Erythroblast (primary cell): ENCODE data around the gene KLRF2.

ENCODE experiments used
- DNase-seq, 2 experiments: peaks; one replicate each; lab custom pipeline; 2025; lab: John Stamatoyannopoulos, UW
- GATA1 ChIP-seq: IDR thresholded peaks from 2 replicates; pipeline ENCODE4 v1.6.1; 2011; ENCODE audit warnings: low read depth, mild to moderate bottlenecking, control low read depth, low read length, moderate library complexity
- POLR2A ChIP-seq: IDR thresholded peaks from 2 replicates; pipeline ENCODE4 v1.6.1; 2011; ENCODE audit warnings: mild to moderate bottlenecking, low read length

KLRF2 gene

GRCh38 chr12:9936591-9936990 lies 55.3 kb downstream of the KLRF2 start:
- TF ChIP-seq GATA1 (no peak), POLR2A (no peak)
- no peak for DNase-seq

- no peak for DNase-seq
- TF ChIP-seq POLR2A (no peak), GATA1 (no peak)
These were observed 59.1 kb downstream of the KLRF2 start for GRCh38 chr12:9940375-9940774.

- no peak for DNase-seq
- no peak for TF ChIP-seq GATA1
- no peak for TF ChIP-seq POLR2A
These were observed 60.5 kb downstream of the KLRF2 start for GRCh38 chr12:9941838-9942237.

GRCh38 chr12:9943240-9943639 lies 62.0 kb downstream of the KLRF2 start:
- TF ChIP-seq POLR2A = no peak
- TF ChIP-seq GATA1 = no peak
- DNase-seq = no peak

- DNase-seq = no peak
These were observed 63.1 kb downstream of the KLRF2 start for GRCh38 chr12:9944391-9944790.

More at GRCh38 chr12:9944391-9944790, 63.1 kb downstream of the KLRF2 start:
- TF ChIP-seq POLR2A = no peak
